Measurements from ENCODE around the gene B3GALNT2.
"Not testable (repeated sequence)": the region's sequence is repeated elsewhere in the genome, so short reads cannot be mapped to it uniquely, and the experiment has no call there.

Gene B3GALNT2

GRCh38 chr1:235504122-235504493 is at the start of gene B3GALNT2:
Gene B3GALNT2 (minus strand): TSS chr1:235504452. CDS start chr1:235504252, 200 bp downstream.
- intact Hi-C loops (cut with DNase I) = loop anchor here (5.0 to 10.0 kb wide), 4 partner anchors 177 to 361 kb away; partner anchors contain the start of genes ARID4B, GGPS1, LYST and RBM34
- DNase-seq = no peak

- intact Hi-C loops (cut with DNase I) = no loop called here
- DNase-seq = no peak
These were observed 48.9 kb upstream of the B3GALNT2 start for GRCh38 chr1:235553112-235553551.

- intact Hi-C loops (cut with DNase I) = no loop called here
- DNase-seq = peak in 1 of 10 donors; percentile 78
These were observed 48.0 kb upstream of the B3GALNT2 start for GRCh38 chr1:235552146-235552716.

GRCh38 chr1:235549351-235550139 is 45.3 kb upstream of the B3GALNT2 start:
- intact Hi-C loops (cut with DNase I) = no loop called here

GRCh38 chr1:235546369-235547155 is 42.3 kb upstream of the B3GALNT2 start:
- intact Hi-C loops (cut with DNase I); DNase-seq: not testable (repeated sequence)

More at GRCh38 chr1:235549351-235550139, 45.3 kb upstream of the B3GALNT2 start:
- DNase-seq = no peak

- DNase-seq = no peak
- intact Hi-C loops (cut with DNase I) = no loop called here
These were observed 41.2 kb upstream of the B3GALNT2 start for GRCh38 chr1:235545292-235545930.

- intact Hi-C loops (cut with DNase I) = not testable (repeated sequence)
These were observed 38.6 kb upstream of the B3GALNT2 start for GRCh38 chr1:235542845-235543244.

GRCh38 chr1:235533476-235534168 is 29.4 kb upstream of the B3GALNT2 start:
- DNase-seq = no peak
- intact Hi-C loops (cut with DNase I) = no loop called here

More at GRCh38 chr1:235542845-235543244, 38.6 kb upstream of the B3GALNT2 start:
- DNase-seq = not testable (repeated sequence)

- DNase-seq = no peak
- intact Hi-C loops (cut with DNase I) = no loop called here
These were observed 28.1 kb upstream of the B3GALNT2 start for GRCh38 chr1:235532360-235532759.

GRCh38 chr1:235527196-235527814 is 23.1 kb upstream of the B3GALNT2 start:
- intact Hi-C loops (cut with DNase I) = no loop called here
- DNase-seq = no peak

GRCh38 chr1:235525314-235525713 is 21.1 kb upstream of the B3GALNT2 start:
- DNase-seq = no peak

GRCh38 chr1:235516862-235517446 is 12.7 kb upstream of the B3GALNT2 start:
- intact Hi-C loops (cut with DNase I) = loop anchor here (10.0 kb wide), 2 partner anchors 128 to 458 kb away; partner anchors contain the start of gene GNG4
- DNase-seq = no peak

More at GRCh38 chr1:235525314-235525713, 21.1 kb upstream of the B3GALNT2 start:
- intact Hi-C loops (cut with DNase I) = no loop called here

- DNase-seq = no peak
- intact Hi-C loops (cut with DNase I) = loop anchor here (10.0 kb wide), 2 partner anchors 129 to 459 kb away; partner anchors contain the start of gene GNG4
These were observed 11.7 kb upstream of the B3GALNT2 start for GRCh38 chr1:235515844-235516512.

- peak in 1 of 10 donors; percentile 25 for DNase-seq
- intact Hi-C loops (cut with DNase I) = loop anchor here (2.0 to 10.0 kb wide), 3 partner anchors 131 to 461 kb away; partner anchors contain the start of gene GNG4
These were observed 9.5 kb upstream of the B3GALNT2 start for GRCh38 chr1:235513495-235514366.

- intact Hi-C loops (cut with DNase I) = loop anchor here (2.0 to 10.0 kb wide), 3 partner anchors 133 to 463 kb away; partner anchors contain the start of gene GNG4
These were observed 7.4 kb upstream of the B3GALNT2 start for GRCh38 chr1:235511470-235512240.

GRCh38 chr1:235510823-235511222 is 6.6 kb upstream of the B3GALNT2 start:
- DNase-seq = no peak
- intact Hi-C loops (cut with DNase I) = loop anchor here (10.0 kb wide), 2 partner anchors 134 to 464 kb away; partner anchors contain the start of gene GNG4

More at GRCh38 chr1:235511470-235512240, 7.4 kb upstream of the B3GALNT2 start:
- no peak for DNase-seq
